Measurements from ENCODE around the gene TRNP1.

The TRNP1 gene

GRCh38 chr1:27018316-27018715 is 24.8 kb downstream of the TRNP1 start:
- no peak for DNase-seq (ENCODE audit: low read depth)
- H3K4me3 ChIP-seq (ENCODE audit: low read length), result no peak overlapping the region
- TF ChIP-seq CTCF (conservative IDR thresholded peaks at IDR 0.05; ENCODE audit: low read length), result no peak

- no peak for DNase-seq (ENCODE audit: low read depth)
- H3K4me3 ChIP-seq (ENCODE audit: low read length), result no peak overlapping the region
- TF ChIP-seq CTCF (conservative IDR thresholded peaks at IDR 0.05; ENCODE audit: low read length), result no peak
Observed at GRCh38 chr1:27021354-27022031, 28.0 kb downstream of the TRNP1 start.

GRCh38 chr1:27025718-27026117 is 32.2 kb downstream of the TRNP1 start:
- no peak overlapping the region for H3K4me3 ChIP-seq (ENCODE audit: low read length)
- TF ChIP-seq CTCF (conservative IDR thresholded peaks at IDR 0.05; ENCODE audit: low read length), result no peak
- DNase-seq (ENCODE audit: low read depth), result no peak

GRCh38 chr1:27026621-27027574 is 33.4 kb downstream of the TRNP1 start:
- TF ChIP-seq CTCF (conservative IDR thresholded peaks at IDR 0.05; ENCODE audit: low read length), result no peak
- DNase-seq (ENCODE audit: low read depth), result peak; percentile 82

GRCh38 chr1:27027575-27028250 is 34.2 kb downstream of the TRNP1 start:
- DNase-seq (ENCODE audit: low read depth), result no peak
- H3K4me3 ChIP-seq (ENCODE audit: low read length), result no peak overlapping the region
- TF ChIP-seq CTCF (conservative IDR thresholded peaks at IDR 0.05; ENCODE audit: low read length), result no peak

More at GRCh38 chr1:27026621-27027574, 33.4 kb downstream of the TRNP1 start:
- no peak overlapping the region for H3K4me3 ChIP-seq (ENCODE audit: low read length)

- DNase-seq (ENCODE audit: low read depth), result no peak
- no peak overlapping the region for H3K4me3 ChIP-seq (ENCODE audit: low read length)
- TF ChIP-seq CTCF (conservative IDR thresholded peaks at IDR 0.05; ENCODE audit: low read length), result no peak
Observed at GRCh38 chr1:27029517-27029916, 36.0 kb downstream of the TRNP1 start.

All from AG10803 (cell line).